Measurements from ENCODE around the gene MBP. TPM values are rescaled to one million over a fixed set of nuclear protein-coding genes. Genes with fewer than 3 reads are reported as not detected.

MBP gene
- total RNA-seq, 1 donor from 2014 or later = 24.1 TPM

- peak; percentile 70 for DNase-seq (ENCODE audit: low spot score)
- ATAC-seq = peak; percentile 73
Observed at GRCh38 chr18:77054606-77055428, 77.8 kb downstream of the MBP start.

GRCh38 chr18:77054288-77054605 is 78.3 kb downstream of the MBP start:
- DNase-seq (ENCODE audit: low spot score) (no peak), ATAC-seq (no peak)

DNA sequence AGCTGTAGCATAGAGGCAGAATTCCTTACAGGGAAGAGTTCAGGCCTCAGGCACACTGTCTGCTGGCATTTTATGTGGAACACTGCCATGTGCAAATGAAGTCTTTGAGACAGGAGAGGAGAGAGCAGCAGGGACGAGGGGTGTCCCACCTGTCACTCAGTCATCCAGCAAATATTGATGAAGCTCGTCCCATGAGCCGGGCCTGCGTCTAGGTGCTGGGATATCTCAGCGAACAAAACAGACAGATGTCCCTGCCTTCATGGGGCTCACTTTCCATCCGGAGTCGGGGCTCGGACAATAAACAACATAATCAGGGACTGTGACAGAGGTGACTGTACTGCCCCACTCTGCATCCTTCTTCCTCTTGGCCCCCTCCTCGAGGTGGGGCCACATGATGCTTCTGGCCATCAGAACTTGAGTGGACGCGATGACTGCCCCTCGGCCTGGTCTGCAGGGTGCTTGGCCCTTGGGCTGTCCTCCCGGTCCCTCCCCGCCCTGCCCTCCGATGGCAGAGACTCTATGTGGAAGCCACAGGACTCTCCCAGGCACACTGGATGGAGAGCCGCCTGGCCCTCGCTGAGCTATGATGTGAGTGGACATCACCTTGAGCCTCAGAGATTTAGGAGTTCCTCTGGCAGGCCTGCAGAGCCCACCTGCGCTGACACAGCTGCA is 78.8 kb downstream of the MBP start:
- DNase-seq (ENCODE audit: low spot score) (no peak), ATAC-seq (no peak)

DNA sequence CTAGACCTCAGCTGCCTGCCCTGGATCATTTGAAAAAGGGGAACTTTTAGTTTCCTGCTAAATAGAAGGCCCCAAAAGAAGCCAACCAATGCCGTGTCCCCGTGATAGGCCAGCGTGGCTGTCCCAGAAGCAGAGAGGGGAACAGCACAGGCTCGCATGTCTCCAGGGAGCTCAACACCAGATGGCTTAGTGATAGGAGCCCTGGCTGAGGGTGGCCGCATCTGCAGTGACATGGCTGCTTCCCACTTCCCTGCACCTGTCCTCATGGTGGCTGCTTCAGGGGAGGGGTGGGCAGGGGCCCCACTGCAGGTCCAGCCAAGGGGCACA is 79.6 kb downstream of the MBP start:
- DNase-seq (ENCODE audit: low spot score) = no peak
- ATAC-seq = no peak

- ATAC-seq (peak; percentile 6), DNase-seq (ENCODE audit: low spot score) (no peak)
Observed at GRCh38 chr18:77052297-77052982, 80.1 kb downstream of the MBP start.

DNA sequence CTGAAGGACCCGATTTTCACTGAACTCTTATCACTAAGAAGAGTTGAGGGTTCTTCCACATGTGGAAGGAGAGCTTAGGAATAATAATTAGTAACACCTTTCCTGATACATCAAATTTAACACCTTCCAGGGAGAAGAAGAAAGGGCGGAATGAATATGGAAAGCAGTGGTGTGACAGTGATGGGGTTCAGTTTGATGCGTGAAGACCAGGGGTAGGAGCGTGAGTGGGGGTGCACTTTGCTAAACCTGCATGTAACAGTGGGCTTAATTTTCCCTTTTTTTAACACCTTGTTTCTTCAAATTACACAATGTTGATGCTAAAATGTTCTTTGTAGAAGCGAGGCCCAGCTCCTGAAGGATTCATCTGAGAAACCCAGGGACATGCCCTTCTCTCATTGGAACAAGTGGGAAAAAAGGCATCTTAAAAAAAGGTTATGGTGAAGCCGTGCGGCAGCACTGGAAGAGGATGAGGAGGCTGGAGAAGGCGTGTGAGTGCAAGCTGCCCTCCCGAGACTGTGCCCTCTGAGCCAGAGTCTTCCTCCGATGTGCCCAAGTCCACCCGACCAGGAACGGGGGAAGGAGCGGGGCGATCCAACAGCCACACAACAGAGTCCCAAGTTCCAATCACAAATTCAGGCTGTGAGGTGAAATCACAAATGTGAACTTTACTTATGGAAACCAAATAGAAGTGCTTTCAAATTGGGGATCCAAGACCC is 80.8 kb downstream of the MBP start:
- DNase-seq (ENCODE audit: low spot score) = no peak
- no peak for ATAC-seq

DNA sequence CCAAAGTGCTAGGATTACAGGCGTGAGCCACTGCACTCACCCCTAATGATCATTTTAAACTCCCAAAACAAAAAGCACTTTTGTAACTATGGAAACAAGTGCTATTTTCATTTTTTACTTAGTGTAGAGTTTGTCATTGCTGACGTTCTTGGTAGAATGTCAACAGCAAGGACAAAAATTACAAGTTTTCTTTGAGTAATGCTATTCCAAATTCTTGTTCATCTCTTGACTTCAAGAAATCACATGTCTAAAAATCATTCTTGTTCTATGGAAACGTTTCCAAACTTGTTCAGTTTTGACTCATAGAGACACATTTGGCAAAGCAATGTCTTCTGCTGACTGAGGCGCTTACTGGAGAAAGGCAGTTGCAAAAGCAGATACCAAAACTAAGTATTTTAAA is 82.6 kb downstream of the MBP start:
- DNase-seq (ENCODE audit: low spot score) (no peak), ATAC-seq (no peak)

- no peak for DNase-seq (ENCODE audit: low spot score)
- no peak for ATAC-seq
Observed at GRCh38 chr18:77047803-77048419, 84.7 kb downstream of the MBP start.

DNA sequence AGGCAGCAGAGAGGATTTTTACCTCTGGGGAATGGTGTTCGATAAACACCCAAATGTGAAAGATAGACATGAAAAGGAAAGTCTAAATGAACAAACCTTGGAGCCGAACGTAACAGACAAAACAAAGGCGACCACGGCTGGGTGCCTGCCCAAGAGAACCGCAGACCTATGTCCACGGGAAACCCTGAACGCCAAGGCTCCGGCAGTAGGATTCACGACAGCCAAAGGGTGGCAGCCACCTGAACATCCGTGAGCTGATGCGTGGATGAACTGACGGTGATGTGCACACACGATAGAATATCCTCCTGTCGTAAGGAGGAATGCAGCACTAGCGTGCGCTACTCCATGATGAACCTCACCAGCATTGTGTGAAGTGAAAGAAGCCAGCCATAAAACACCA is 85.6 kb downstream of the MBP start:
- ATAC-seq = no peak

GRCh38 chr18:77046409-77046808 is 86.2 kb downstream of the MBP start:
- DNase-seq (ENCODE audit: low spot score) (no peak), ATAC-seq (no peak)

More for the DNA sequence above, 85.6 kb downstream of the MBP start:
- DNase-seq (ENCODE audit: low spot score) = no peak

GRCh38 chr18:77045677-77046076 is 86.9 kb downstream of the MBP start:
- no peak for DNase-seq (ENCODE audit: low spot score)

DNA sequence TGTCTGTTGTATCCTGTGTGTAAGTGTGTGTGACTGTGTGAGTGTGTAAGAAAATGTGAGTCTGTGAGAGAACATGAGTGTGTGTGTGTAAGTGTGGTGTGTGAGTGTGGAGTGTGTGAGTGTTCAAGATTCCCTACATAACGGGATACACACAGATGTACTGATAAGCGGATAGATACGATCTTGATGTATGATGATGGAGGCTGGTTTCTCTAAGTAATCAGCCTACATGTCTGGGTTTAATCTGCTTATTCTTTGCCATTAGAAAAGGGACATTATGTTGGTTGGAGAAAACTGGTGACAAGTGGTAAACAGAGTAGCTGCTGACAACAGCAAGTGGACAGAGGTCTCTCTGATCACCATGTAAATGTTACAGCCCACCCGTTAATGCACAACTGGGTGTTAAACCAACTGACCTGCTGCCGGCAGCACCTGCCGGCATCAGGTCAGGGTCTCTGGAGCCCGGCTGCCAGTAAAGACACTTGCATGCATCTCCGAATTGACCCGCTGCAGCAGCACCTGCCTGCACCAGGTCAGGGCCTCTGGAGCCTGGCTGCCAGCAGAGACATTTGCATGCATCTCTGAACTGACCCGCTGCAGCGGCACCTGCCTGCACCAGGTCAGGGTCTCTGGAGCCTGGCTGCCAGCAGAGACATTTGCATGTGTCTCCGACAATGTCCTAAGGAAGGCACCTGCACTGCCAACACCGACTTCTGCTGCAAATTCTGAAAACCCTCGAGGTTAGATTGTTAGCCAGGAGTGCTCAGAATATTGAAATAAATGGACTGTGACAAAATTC is 87.5 kb downstream of the MBP start:
- ATAC-seq = no peak
- no peak for DNase-seq (ENCODE audit: low spot score)

More at GRCh38 chr18:77045677-77046076, 86.9 kb downstream of the MBP start:
- no peak for ATAC-seq

- DNase-seq (ENCODE audit: low spot score) (no peak), ATAC-seq (no peak)
Observed at GRCh38 chr18:77043541-77044280, 88.9 kb downstream of the MBP start.

DNA sequence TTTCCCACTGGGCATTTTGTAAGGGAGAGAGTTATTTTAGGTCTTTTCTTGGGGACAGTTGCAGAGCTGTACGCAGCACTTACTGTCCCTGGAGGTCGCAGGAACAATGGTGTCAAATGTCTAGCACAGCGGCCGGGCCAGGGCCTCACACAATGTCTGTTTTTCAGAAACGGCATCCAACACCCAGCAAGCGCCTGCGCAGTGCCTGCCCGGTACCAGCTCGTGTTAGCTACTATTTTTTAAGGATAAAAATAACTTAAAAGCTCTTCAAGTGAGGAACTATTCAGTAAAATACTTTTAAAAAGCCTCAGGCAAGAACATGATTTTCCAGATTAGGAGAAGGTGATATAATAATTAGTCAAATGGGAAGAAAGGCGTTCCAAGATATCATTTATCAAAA is 90.0 kb downstream of the MBP start:
- no peak for ATAC-seq
- no peak for DNase-seq (ENCODE audit: low spot score)

- no peak for DNase-seq (ENCODE audit: low spot score)
- peak; percentile 24 for ATAC-seq
Observed at GRCh38 chr18:77039196-77040130, 93.1 kb downstream of the MBP start.

- ATAC-seq (no peak), DNase-seq (ENCODE audit: low spot score) (no peak)
Observed at GRCh38 chr18:77038182-77038858, 94.3 kb downstream of the MBP start.

- ATAC-seq (no peak), DNase-seq (ENCODE audit: low spot score) (no peak)
Observed at GRCh38 chr18:77037567-77037966, 95.0 kb downstream of the MBP start.

All from left lobe of liver (tissue), 2 donors.